ENCODE results near the gene POLG.

The POLG gene

GRCh38 chr15:89301304-89302089 lies 33.1 kb downstream of the POLG start:
- in situ Hi-C loops (cut with HindIII; ENCODE audit: low sequenced_read_pairs), result no loop called here

- in situ Hi-C loops (cut with HindIII; ENCODE audit: low sequenced_read_pairs), result no loop called here
Observed at GRCh38 chr15:89299896-89300295, 34.7 kb downstream of the POLG start.

GRCh38 chr15:89293012-89293411 lies 41.6 kb downstream of the POLG start:
- in situ Hi-C loops (cut with HindIII; ENCODE audit: low sequenced_read_pairs), result no loop called here

DNA sequence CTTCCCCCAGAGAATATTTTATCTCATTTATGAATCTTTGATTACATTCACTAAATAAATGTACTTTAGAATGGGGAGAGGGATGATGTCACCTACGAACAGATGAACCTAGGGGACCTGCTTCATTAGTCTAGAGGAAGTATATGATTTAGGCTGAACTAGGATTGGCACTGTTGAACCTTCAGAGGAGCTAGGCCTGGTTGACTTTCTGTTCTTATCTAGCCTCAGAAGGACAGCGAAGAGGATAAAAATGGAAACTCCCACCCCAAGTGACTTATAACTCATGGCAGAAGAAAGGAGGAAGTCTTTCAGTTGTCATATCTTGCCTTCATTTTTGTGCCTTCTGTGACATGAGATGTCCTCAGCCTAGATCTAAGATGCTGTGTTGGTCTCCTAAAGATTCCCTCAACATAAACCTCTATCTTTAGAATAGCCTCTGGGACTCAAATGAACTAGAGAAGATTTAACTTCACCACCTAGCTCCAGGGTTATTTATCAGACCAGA lies 42.6 kb downstream of the POLG start:
- in situ Hi-C loops (cut with HindIII; ENCODE audit: low sequenced_read_pairs), result no loop called here

DNA sequence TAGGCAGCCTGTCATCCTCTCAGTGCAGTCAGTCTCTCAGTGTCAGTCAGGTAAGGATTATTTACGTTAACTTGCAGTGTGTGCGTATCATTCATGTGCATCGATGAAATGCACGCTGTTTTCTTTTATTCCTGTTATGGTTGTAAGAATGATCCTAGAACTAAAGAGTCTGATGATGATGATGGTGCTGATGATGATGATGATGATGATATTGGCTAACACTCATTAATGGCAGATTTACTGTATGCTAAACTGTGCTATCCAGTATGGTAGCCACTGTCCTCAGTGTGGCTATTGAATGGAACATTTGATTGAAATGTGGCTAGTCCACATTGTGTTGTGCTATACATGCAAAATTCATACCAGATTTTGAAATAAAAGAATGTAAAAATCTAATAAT lies 51.4 kb downstream of the POLG start:
- in situ Hi-C loops (cut with HindIII; ENCODE audit: low sequenced_read_pairs), result no loop called here

DNA sequence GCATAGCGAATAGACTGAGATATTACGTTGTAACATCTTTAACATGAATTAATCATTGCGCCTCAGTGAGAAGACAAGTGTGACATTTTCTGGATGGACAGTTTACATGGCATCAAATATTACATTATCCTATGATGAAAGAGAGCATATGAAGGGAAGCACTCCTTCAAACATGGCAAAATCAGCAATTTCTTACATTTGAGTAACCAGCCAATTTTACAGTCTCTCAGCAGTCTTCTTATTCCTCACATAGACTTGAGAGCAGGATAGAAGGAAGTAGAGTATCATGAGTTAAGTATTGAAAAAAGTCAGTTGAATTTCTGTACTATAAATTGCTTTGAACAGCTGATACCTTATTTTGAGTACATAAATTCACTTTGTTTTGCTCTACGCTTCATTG lies 52.0 kb downstream of the POLG start:
- in situ Hi-C loops (cut with HindIII; ENCODE audit: low sequenced_read_pairs), result no loop called here

GRCh38 chr15:89278307-89278706 lies 56.3 kb downstream of the POLG start:
- in situ Hi-C loops (cut with HindIII; ENCODE audit: low sequenced_read_pairs), result loop anchor here (5.0 kb wide), 1 partner anchor 39 kb away; no protein-coding TSS in a partner anchor

DNA sequence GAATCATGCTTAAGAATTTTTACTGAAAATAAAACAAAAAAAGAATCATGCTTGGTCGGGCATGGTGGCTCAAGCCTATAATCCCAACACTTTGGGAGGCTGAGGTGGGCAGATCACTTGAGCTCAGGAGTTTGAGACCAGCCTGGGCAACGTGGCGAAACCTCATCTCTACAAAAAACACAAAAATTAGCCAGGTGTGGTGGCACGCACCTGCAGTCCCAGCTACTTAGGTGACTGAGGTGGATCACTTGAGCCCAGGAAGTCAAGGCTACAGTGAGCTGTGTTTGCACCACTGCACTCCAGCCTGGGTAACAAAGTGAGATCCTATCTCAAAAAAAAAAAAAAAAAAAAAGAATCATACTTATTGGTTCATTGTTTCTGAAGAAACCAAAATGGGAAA lies 57.3 kb downstream of the POLG start:
- in situ Hi-C loops (cut with HindIII; ENCODE audit: low sequenced_read_pairs), result loop anchor here (5.0 kb wide), 1 partner anchor 40 kb away; no protein-coding TSS in a partner anchor

All from DLD1 (cell line).